Measurements from ENCODE around the gene MON2.
A peak's percentile ranks its signal among the peaks of the same experiment; 100 is the strongest.

Gene MON2

GRCh38 chr12:62629971-62630739 is 163.5 kb downstream of the MON2 start:
- TF ChIP-seq CTCF (IDR thresholded peaks at IDR 0.05; ENCODE audit: low read depth, low read length) (no peak), MYC (IDR thresholded peaks at IDR 0.05; ENCODE audit: low read depth, low read length) (no peak), POLR2A (IDR thresholded peaks at IDR 0.05; ENCODE audit: extremely low read depth, insufficient read length) (no peak), MAX (IDR thresholded peaks at IDR 0.05; ENCODE audit: low read depth, low read length) (no peak)
- no peak for DNase-seq (ENCODE audit: low read depth)
- no peak overlapping the region for H3K4me3 ChIP-seq (ENCODE audit: low read depth, low read length)

- TF ChIP-seq POLR2A (IDR thresholded peaks at IDR 0.05; ENCODE audit: extremely low read depth, insufficient read length) (no peak), CTCF (IDR thresholded peaks at IDR 0.05; ENCODE audit: low read depth, low read length) (peak; percentile 17)
- peak overlapping the region; percentile 42 for H3K4me3 ChIP-seq (ENCODE audit: low read depth, low read length)
- DNase-seq (ENCODE audit: low read depth), result peak; percentile 24
Observed at GRCh38 chr12:62631471-62632410, 165.1 kb downstream of the MON2 start.

GRCh38 chr12:62632411-62632918 is 165.8 kb downstream of the MON2 start:
- DNase-seq (ENCODE audit: low read depth), result peak; percentile 50
- peak overlapping the region; percentile 42 for H3K4me3 ChIP-seq (ENCODE audit: low read depth, low read length)
- TF ChIP-seq MAX (IDR thresholded peaks at IDR 0.05; ENCODE audit: low read depth, low read length) (no peak), MYC (IDR thresholded peaks at IDR 0.05; ENCODE audit: low read depth, low read length) (no peak), POLR2A (IDR thresholded peaks at IDR 0.05; ENCODE audit: extremely low read depth, insufficient read length) (no peak), CTCF (IDR thresholded peaks at IDR 0.05; ENCODE audit: low read depth, low read length) (no peak)

- TF ChIP-seq CTCF (IDR thresholded peaks at IDR 0.05; ENCODE audit: low read depth, low read length) (no peak), MYC (IDR thresholded peaks at IDR 0.05; ENCODE audit: low read depth, low read length) (no peak), MAX (IDR thresholded peaks at IDR 0.05; ENCODE audit: low read depth, low read length) (no peak), POLR2A (IDR thresholded peaks at IDR 0.05; ENCODE audit: extremely low read depth, insufficient read length) (no peak)
- DNase-seq (ENCODE audit: low read depth), result no peak
- H3K4me3 ChIP-seq (ENCODE audit: low read depth, low read length), result no peak overlapping the region
Observed at GRCh38 chr12:62635649-62636048, 169.0 kb downstream of the MON2 start.

- no peak for TF ChIP-seq MAX (IDR thresholded peaks at IDR 0.05; ENCODE audit: low read depth, low read length)
- no peak for TF ChIP-seq CTCF (IDR thresholded peaks at IDR 0.05; ENCODE audit: low read depth, low read length)
- TF ChIP-seq POLR2A (IDR thresholded peaks at IDR 0.05; ENCODE audit: extremely low read depth, insufficient read length), result no peak
- no peak for TF ChIP-seq MYC (IDR thresholded peaks at IDR 0.05; ENCODE audit: low read depth, low read length)
- H3K4me3 ChIP-seq (ENCODE audit: low read depth, low read length), result no peak overlapping the region
- DNase-seq (ENCODE audit: low read depth), result no peak
Observed at GRCh38 chr12:62637679-62638078, 171.1 kb downstream of the MON2 start.
